Panc1 (cell line): Measurements from ENCODE around the gene ATXN7. TPM values are rescaled to one million over a fixed set of nuclear protein-coding genes. Genes with fewer than 3 reads are reported as not detected.

Experiments
- ATAC-seq: fragments of 200-7000 bp; cut with Tn5 transposase; 2 replicates; pipeline ENCODE4 v1.9.1; 2020; ENCODE audit warnings: mild to moderate bottlenecking, moderate library complexity
- BruUV-seq: library from RNA; stranded (reverse); fragments of 400-500 nt; replicated peaks from 2 replicates; lab custom pipeline; 2021; lab: Mats Ljungman, UMichigan
- CTCF ChIA-PET: fragments of 300-600 bp; sonication (Branson Sonifier 250); formaldehyde crosslinking; loops from one replicate; lab custom pipeline; 2022; ENCODE audit warnings: antibody characterized with exemption; lab: Charles Lee
- POLR2A ChIA-PET: fragments of 300-600 bp; sonication (Branson Sonifier 250); formaldehyde crosslinking; loops from one replicate; lab custom pipeline; 2022; ENCODE audit warnings: antibody characterized with exemption; lab: Charles Lee
- DNase-seq: peaks from one replicate; pipeline ENCODE4 v3.0.0-alpha.2; 2010; ENCODE audit warnings: low read depth, low spot score
- H3K27ac ChIP-seq: 2 replicates; pipeline ENCODE4 v1.5.1; 2011; ENCODE audit warnings: mild to moderate bottlenecking, low read length, inconsistent platforms
- H3K27me3 ChIP-seq: fragments of 200-500 bp; sonication (Bioruptor generic); 2 replicates; pipeline ENCODE4 v1.6.0; 2014; ENCODE audit warnings: low read length, inconsistent platforms; ENCODE audit not compliant: control insufficient read depth, insufficient read depth
- H3K36me3 ChIP-seq: fragments of 200-500 bp; sonication (Bioruptor generic); 2 replicates; pipeline ENCODE4 v1.5.1; 2014; ENCODE audit warnings: inconsistent platforms, mild to moderate bottlenecking, low read length, moderate library complexity; ENCODE audit not compliant: control insufficient read depth, insufficient read depth
- H3K4me1 ChIP-seq: 2 replicates; pipeline ENCODE4 v1.5.1; 2011; ENCODE audit warnings: inconsistent platforms, mild to moderate bottlenecking, low read length, moderate library complexity; ENCODE audit not compliant: control insufficient read depth, insufficient read depth
- H3K4me3 ChIP-seq, 2 experiments: 2 replicates each; pipeline ENCODE4 v1.5.1; 2011 to 2012; ENCODE audit warnings: low read depth in 2 of 2, low read length in 2 of 2, mild to moderate bottlenecking in 2 of 2, inconsistent platforms in 1 of 2, moderate library complexity in 1 of 2
- H3K9me3 ChIP-seq: fragments of 200-500 bp; sonication (Bioruptor generic); 2 replicates; pipeline ENCODE4 v1.5.1; 2014; ENCODE audit warnings: low read depth, mild to moderate bottlenecking, inconsistent platforms, low read length, moderate library complexity; ENCODE audit not compliant: control insufficient read depth, insufficient read depth
- POLR2AphosphoS5 ChIP-seq: IDR thresholded peaks from 2 replicates; pipeline ENCODE4 v1.6.1; 2012; ENCODE audit warnings: mild to moderate bottlenecking, low read depth, low read length, moderate library complexity
- SIN3A ChIP-seq: IDR thresholded peaks from 2 replicates; pipeline ENCODE4 v1.6.1; 2012; ENCODE audit warnings: low read depth, mild to moderate bottlenecking, low read length, moderate library complexity, borderline replicate concordance; ENCODE audit not compliant: insufficient read depth
- TCF7L2 ChIP-seq: IDR thresholded peaks from 2 replicates; pipeline ENCODE4 v1.6.1; 2011; ENCODE audit warnings: mild to moderate bottlenecking, low read depth, low read length, inconsistent platforms
- in situ Hi-C: cut with HindIII; loops from 2 replicates; pipeline ENCODE4 v1.10.0; 2016; ENCODE audit warnings: low sequenced_read_pairs, low pct_unique_long_range_greater_than_20kb
- intact Hi-C: fragments of 100-400 bp; cut with micrococcal nuclease; formaldehyde crosslinking; loops from one replicate; pipeline ENCODE4 v1.10.0; 2022; ENCODE audit not compliant: unreplicated experiment
- total RNA-seq: library from RNA; stranded (reverse); gene quantifications from one replicate; pipeline ENCODE4 v1.2.1, GENCODE V29; 2021; ENCODE audit not compliant: unreplicated experiment
- TF ChIP-seq, protein P1 (sequence below), 2 experiments: IDR thresholded peaks; 2 replicates each; pipeline ENCODE4 v1.6.1; 2011 to 2012; ENCODE audit warnings: low read depth in 2 of 2, control low read depth in 1 of 2, low read length in 1 of 2, mild to moderate bottlenecking in 1 of 2, moderate library complexity in 1 of 2; ENCODE audit not compliant: insufficient read depth in 1 of 2
- TF ChIP-seq, protein P2 (sequence below): fragments of 450-650 bp; IDR thresholded peaks from 2 replicates; pipeline ENCODE4 v1.5.1; 2017; ENCODE audit warnings: mild to moderate bottlenecking

Gene ATXN7
- total RNA-seq, 1 experiment from 2014 or later, result 17.3 TPM

GRCh38 chr3:64028754-64029153 is 165.1 kb downstream of the ATXN7 start:
- Histone ChIP-seq H3K9me3 (no peaks in the 10 kb centered on the region), H3K36me3 (no peaks in the 10 kb centered on the region), H3K4me1 (no peaks in the 10 kb centered on the region), H3K27ac (no peak overlapping the region), H3K4me3 (no peak overlapping the region), H3K27me3 (no peaks in the 10 kb centered on the region)
- ATAC-seq, result no peak
- intact Hi-C loops, result no loop called here
- in situ Hi-C loops, result no loop called here
- no peak for TF ChIP-seq SIN3A
- TF ChIP-seq, protein P1, sequence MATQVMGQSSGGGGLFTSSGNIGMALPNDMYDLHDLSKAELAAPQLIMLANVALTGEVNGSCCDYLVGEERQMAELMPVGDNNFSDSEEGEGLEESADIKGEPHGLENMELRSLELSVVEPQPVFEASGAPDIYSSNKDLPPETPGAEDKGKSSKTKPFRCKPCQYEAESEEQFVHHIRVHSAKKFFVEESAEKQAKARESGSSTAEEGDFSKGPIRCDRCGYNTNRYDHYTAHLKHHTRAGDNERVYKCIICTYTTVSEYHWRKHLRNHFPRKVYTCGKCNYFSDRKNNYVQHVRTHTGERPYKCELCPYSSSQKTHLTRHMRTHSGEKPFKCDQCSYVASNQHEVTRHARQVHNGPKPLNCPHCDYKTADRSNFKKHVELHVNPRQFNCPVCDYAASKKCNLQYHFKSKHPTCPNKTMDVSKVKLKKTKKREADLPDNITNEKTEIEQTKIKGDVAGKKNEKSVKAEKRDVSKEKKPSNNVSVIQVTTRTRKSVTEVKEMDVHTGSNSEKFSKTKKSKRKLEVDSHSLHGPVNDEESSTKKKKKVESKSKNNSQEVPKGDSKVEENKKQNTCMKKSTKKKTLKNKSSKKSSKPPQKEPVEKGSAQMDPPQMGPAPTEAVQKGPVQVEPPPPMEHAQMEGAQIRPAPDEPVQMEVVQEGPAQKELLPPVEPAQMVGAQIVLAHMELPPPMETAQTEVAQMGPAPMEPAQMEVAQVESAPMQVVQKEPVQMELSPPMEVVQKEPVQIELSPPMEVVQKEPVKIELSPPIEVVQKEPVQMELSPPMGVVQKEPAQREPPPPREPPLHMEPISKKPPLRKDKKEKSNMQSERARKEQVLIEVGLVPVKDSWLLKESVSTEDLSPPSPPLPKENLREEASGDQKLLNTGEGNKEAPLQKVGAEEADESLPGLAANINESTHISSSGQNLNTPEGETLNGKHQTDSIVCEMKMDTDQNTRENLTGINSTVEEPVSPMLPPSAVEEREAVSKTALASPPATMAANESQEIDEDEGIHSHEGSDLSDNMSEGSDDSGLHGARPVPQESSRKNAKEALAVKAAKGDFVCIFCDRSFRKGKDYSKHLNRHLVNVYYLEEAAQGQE (IDR thresholded peaks at IDR 0.05; ENCODE audit: insufficient read depth in 1 of 2, low read depth in 2 of 2, low read length in 1 of 2), result no peak
- no peak for TF ChIP-seq TCF7L2
- no peak for TF ChIP-seq POLR2AphosphoS5
- TF ChIP-seq, protein P2, sequence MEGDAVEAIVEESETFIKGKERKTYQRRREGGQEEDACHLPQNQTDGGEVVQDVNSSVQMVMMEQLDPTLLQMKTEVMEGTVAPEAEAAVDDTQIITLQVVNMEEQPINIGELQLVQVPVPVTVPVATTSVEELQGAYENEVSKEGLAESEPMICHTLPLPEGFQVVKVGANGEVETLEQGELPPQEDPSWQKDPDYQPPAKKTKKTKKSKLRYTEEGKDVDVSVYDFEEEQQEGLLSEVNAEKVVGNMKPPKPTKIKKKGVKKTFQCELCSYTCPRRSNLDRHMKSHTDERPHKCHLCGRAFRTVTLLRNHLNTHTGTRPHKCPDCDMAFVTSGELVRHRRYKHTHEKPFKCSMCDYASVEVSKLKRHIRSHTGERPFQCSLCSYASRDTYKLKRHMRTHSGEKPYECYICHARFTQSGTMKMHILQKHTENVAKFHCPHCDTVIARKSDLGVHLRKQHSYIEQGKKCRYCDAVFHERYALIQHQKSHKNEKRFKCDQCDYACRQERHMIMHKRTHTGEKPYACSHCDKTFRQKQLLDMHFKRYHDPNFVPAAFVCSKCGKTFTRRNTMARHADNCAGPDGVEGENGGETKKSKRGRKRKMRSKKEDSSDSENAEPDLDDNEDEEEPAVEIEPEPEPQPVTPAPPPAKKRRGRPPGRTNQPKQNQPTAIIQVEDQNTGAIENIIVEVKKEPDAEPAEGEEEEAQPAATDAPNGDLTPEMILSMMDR, result no peak
- DNase-seq, result no peak
- POLR2A ChIA-PET, result no interaction called here
- no TSS peak for BruUV-seq
- CTCF ChIA-PET, result no interaction called here

- no peak overlapping the region for H3K4me3 ChIP-seq
- no peaks in the 10 kb centered on the region for H3K36me3 ChIP-seq
- no peaks in the 10 kb centered on the region for H3K4me1 ChIP-seq
- ATAC-seq (no peak), DNase-seq (no peak)
- in situ Hi-C loops (no loop called here), intact Hi-C loops (no loop called here)
- ChIA-PET CTCF (interaction anchor here (1.3 kb wide), 1 partner anchor 454 kb away, joined by 3 read pairs; no protein-coding TSS in a partner anchor), POLR2A (no interaction called here)
- no peak overlapping the region for H3K27ac ChIP-seq
- H3K9me3 ChIP-seq, result no peaks in the 10 kb centered on the region
- no peaks in the 10 kb centered on the region for H3K27me3 ChIP-seq
- TF ChIP-seq, protein P2, result no peak
- TF ChIP-seq, protein P1 (IDR thresholded peaks at IDR 0.05; ENCODE audit: insufficient read depth in 1 of 2, low read depth in 2 of 2, low read length in 1 of 2), result no peak
- TF ChIP-seq TCF7L2, result no peak
- no peak for TF ChIP-seq POLR2AphosphoS5
- no peak for TF ChIP-seq SIN3A
- BruUV-seq, result no TSS peak
These were observed 165.6 kb downstream of the ATXN7 start for GRCh38 chr3:64029287-64029686.
